CD4-positive, alpha-beta T cell treated with Interleukin-21 for 1 hour (primary cell): ENCODE data around the gene RAB5IF.

Experiments
- DNase-seq: peaks from one replicate; pipeline ENCODE4 v3.0.0-alpha.2; 2020

RAB5IF gene

GRCh38 chr20:36605399-36606157, at the start of gene RAB5IF:
Gene RAB5IF, plus strand, starts transcription at chr20:36605779. Its CDS starts 173 bp downstream, at chr20:36605952.
- DNase-seq: peak; percentile 99

GRCh38 chr20:36562724-36563123, 42.9 kb upstream of the RAB5IF start:
- DNase-seq: no peak

GRCh38 chr20:36563374-36563773, 42.2 kb upstream of the RAB5IF start:
- no peak for DNase-seq

- DNase-seq: peak; percentile 33
Measured at GRCh38 chr20:36564078-36564725, 41.4 kb upstream of the RAB5IF start.

GRCh38 chr20:36564726-36565121, 40.9 kb upstream of the RAB5IF start:
- DNase-seq: peak; percentile 45

- no peak for DNase-seq
Measured at GRCh38 chr20:36565520-36565919, 40.1 kb upstream of the RAB5IF start.

GRCh38 chr20:36569847-36570429, 35.6 kb upstream of the RAB5IF start:
- no peak for DNase-seq

GRCh38 chr20:36571564-36572504, 33.7 kb upstream of the RAB5IF start:
- DNase-seq: no peak

- DNase-seq: peak; percentile 68
Measured at GRCh38 chr20:36572701-36573102, 32.9 kb upstream of the RAB5IF start.

- peak; percentile 93 for DNase-seq
Measured at GRCh38 chr20:36573103-36573797, 32.3 kb upstream of the RAB5IF start, which contains the start of gene TGIF2. Gene TGIF2, plus strand, starts transcription at chr20:36573597. Its CDS starts 5,178 bp downstream, at chr20:36578775.

GRCh38 chr20:36573798-36574365, 31.7 kb upstream of the RAB5IF start:
- DNase-seq: peak; percentile 51

GRCh38 chr20:36574366-36575135, 31.0 kb upstream of the RAB5IF start:
- peak; percentile 62 for DNase-seq

- no peak for DNase-seq
Measured at GRCh38 chr20:36576081-36576445, 29.5 kb upstream of the RAB5IF start.

- no peak for DNase-seq
Measured at GRCh38 chr20:36578356-36579041, 27.1 kb upstream of the RAB5IF start.

- no peak for DNase-seq
Measured at GRCh38 chr20:36579996-36580545, 25.5 kb upstream of the RAB5IF start.

- peak; percentile 34 for DNase-seq
Measured at GRCh38 chr20:36582322-36582721, 23.3 kb upstream of the RAB5IF start.

GRCh38 chr20:36582821-36583220, 22.8 kb upstream of the RAB5IF start:
- no peak for DNase-seq

- no peak for DNase-seq
Measured at GRCh38 chr20:36584018-36584481, 21.5 kb upstream of the RAB5IF start.

- DNase-seq: no peak
Measured at GRCh38 chr20:36585410-36586125, 20.0 kb upstream of the RAB5IF start.
